Uterus (tissue), 4 donors: Measurements from ENCODE around the gene EIF1AD. TPM values are rescaled to one million over a fixed set of nuclear protein-coding genes. Genes with fewer than 3 reads are reported as not detected.
"Not testable (repeated sequence)": the region's sequence is repeated elsewhere in the genome, so short reads cannot be mapped to it uniquely, and the experiment has no call there.

Source experiments
- DNase-seq, 2 donors: peaks; one replicate each; pipeline ENCODE4 v3.0.0-alpha.2; 2019 to 2020
- H3K27ac ChIP-seq, 2 donors: fragments of 200-600 bp; sonication (generic); 1 replicate in 1 of 2; 2 replicates in 1 of 2; pipeline ENCODE4 v1.5.1; 2016 to 2018
- H3K27me3 ChIP-seq, 2 donors: fragments of 200-600 bp; sonication (generic); one replicate each; pipeline ENCODE4 v1.5.1; 2018 to 2019; ENCODE audit warnings: control low read depth in 1 of 2
- H3K36me3 ChIP-seq, 2 donors: fragments of 200-600 bp; sonication (generic); one replicate each; pipeline ENCODE4 v1.5.1; 2019; ENCODE audit warnings: control low read depth in 1 of 2
- H3K4me1 ChIP-seq, 2 donors: fragments of 200-600 bp; sonication (generic); one replicate each; pipeline ENCODE4 v1.5.1; 2018 to 2019; ENCODE audit warnings: control low read depth in 1 of 2
- H3K4me3 ChIP-seq, 2 donors: fragments of 200-600 bp; sonication (generic); 1 replicate in 1 of 2; 2 replicates in 1 of 2; pipeline ENCODE4 v1.5.1; 2018 to 2019; ENCODE audit warnings: mild to moderate bottlenecking in 1 of 2
- H3K9me3 ChIP-seq, 2 donors: fragments of 200-600 bp; sonication (generic); one replicate each; pipeline ENCODE4 v1.5.1; 2019; ENCODE audit warnings: control low read depth in 1 of 2
- CTCF ChIP-seq, 4 experiments: fragments of 200-600 bp in 2 of 4; fragments of 450-650 bp in 2 of 4; sonication (generic) in 2 of 4; IDR thresholded peaks; one replicate each; pipeline ENCODE4 v1.5.1; 2016 to 2019; ENCODE audit warnings: antibody characterized with exemption in 4 of 4, mild to moderate bottlenecking in 2 of 4, moderate library complexity in 1 of 4
- POLR2A ChIP-seq, 2 donors: fragments of 450-650 bp; IDR thresholded peaks; one replicate each; pipeline ENCODE4 v1.6.1; 2016; ENCODE audit warnings: antibody characterized with exemption in 2 of 2, mild to moderate bottlenecking in 1 of 2, moderate library complexity in 1 of 2
- intact Hi-C: fragments of 100-400 bp; cut with DNase I; formaldehyde crosslinking; loops from one replicate; pipeline ENCODE4 v1.15.1; 2023; ENCODE audit warnings: low total_unique reads
- total RNA-seq, 4 donors: library from RNA; depleted of rRNA in 3 of 4; stranded (reverse); fragments of >200 nt in 3 of 4; gene quantifications; one replicate each; pipeline versions ENCODE4 v1.1.0 to v1.2.4, GENCODE V29; 2014 to 2023
- donor health status: DM: yes; HTN: yes; CAD: no.

Gene EIF1AD
- total RNA-seq, 4 donors from 2014 or later, result 15.6 to 38.2 (median 33.1) TPM

GRCh38 chr11:66011785-66012303, 9.9 kb upstream of the EIF1AD start, which contains the start of gene CST6:
Gene CST6, plus strand, starts transcription at chr11:66012008. Its CDS starts 37 bp downstream, at chr11:66012045.
- H3K27me3 ChIP-seq, result peaks cover 0 to 19% of the 10 kb centered on the region in 2 donors
- no peak for DNase-seq
- intact Hi-C loops, result no loop called here
- peak within 1 kb of the TSS in 1 of 2 donors; percentile 24 for H3K4me3 ChIP-seq
- TF ChIP-seq POLR2A (IDR thresholded peaks at IDR 0.05) (no peak), CTCF (IDR thresholded peaks at IDR 0.05) (no peak)
- peaks cover 0 to 4% of the 10 kb centered on the region in 2 donors for H3K4me1 ChIP-seq
- no peaks in the 10 kb centered on the region for H3K36me3 ChIP-seq
- H3K9me3 ChIP-seq, result no peaks in the 10 kb centered on the region
- no peak within 1 kb of the TSS for H3K27ac ChIP-seq

GRCh38 chr11:66011239-66011784, 9.4 kb upstream of the EIF1AD start:
- intact Hi-C loops, result no loop called here
- H3K27ac ChIP-seq, result no peak overlapping the region
- TF ChIP-seq CTCF (IDR thresholded peaks at IDR 0.05), result no peak
- TF ChIP-seq POLR2A (IDR thresholded peaks at IDR 0.05), result no peak
- H3K4me3 ChIP-seq, result peak overlapping the region in 1 of 2 donors; percentile 24
- peaks cover 0 to 19% of the 10 kb centered on the region in 2 donors for H3K27me3 ChIP-seq
- peaks cover 0 to 4% of the 10 kb centered on the region in 2 donors for H3K4me1 ChIP-seq
- H3K36me3 ChIP-seq, result no peaks in the 10 kb centered on the region
- no peak for DNase-seq
- H3K9me3 ChIP-seq, result no peaks in the 10 kb centered on the region

GRCh38 chr11:66010036-66010435, 8.1 kb upstream of the EIF1AD start:
- H3K9me3 ChIP-seq, intact Hi-C loops, H3K4me1 ChIP-seq, H3K27ac ChIP-seq, DNase-seq, H3K36me3 ChIP-seq, H3K4me3 ChIP-seq: not testable (repeated sequence)
- peaks cover 0 to 19% of the 10 kb centered on the region in 2 donors for H3K27me3 ChIP-seq

GRCh38 chr11:66008468-66009101, 6.6 kb upstream of the EIF1AD start:
- Histone ChIP-seq H3K4me3 (no peak overlapping the region), H3K4me1 (peaks cover 0 to 4% of the 10 kb centered on the region in 2 donors), H3K27ac (no peak overlapping the region), H3K9me3 (no peaks in the 10 kb centered on the region), H3K36me3 (no peaks in the 10 kb centered on the region), H3K27me3 (peaks cover 0 to 14% of the 10 kb centered on the region in 2 donors)
- TF ChIP-seq CTCF (IDR thresholded peaks at IDR 0.05) (no peak), POLR2A (IDR thresholded peaks at IDR 0.05) (no peak)
- DNase-seq, result no peak
- intact Hi-C loops, result no loop called here

GRCh38 chr11:66008095-66008467, 6.1 kb upstream of the EIF1AD start:
- Histone ChIP-seq H3K4me3 (no peak overlapping the region), H3K27me3 (peaks cover 0 to 9% of the 10 kb centered on the region in 2 donors), H3K27ac (no peak overlapping the region), H3K36me3 (no peaks in the 10 kb centered on the region), H3K9me3 (no peaks in the 10 kb centered on the region), H3K4me1 (peaks cover 3 to 9% of the 10 kb centered on the region in 2 donors)
- no peak for TF ChIP-seq POLR2A (IDR thresholded peaks at IDR 0.05)
- no peak for TF ChIP-seq CTCF (IDR thresholded peaks at IDR 0.05)
- intact Hi-C loops, result no loop called here
- DNase-seq, result no peak
